NCI-H128 (cell line): Measurements from ENCODE around the gene NIPAL3.
A peak's percentile ranks its signal among the peaks of the same experiment; 100 is the strongest.

ENCODE experiments used
- DNase-seq: peaks from one replicate; lab custom pipeline; 2025; ENCODE audit not compliant: unreplicated experiment; lab: John Stamatoyannopoulos, UW

NIPAL3 gene

DNA sequence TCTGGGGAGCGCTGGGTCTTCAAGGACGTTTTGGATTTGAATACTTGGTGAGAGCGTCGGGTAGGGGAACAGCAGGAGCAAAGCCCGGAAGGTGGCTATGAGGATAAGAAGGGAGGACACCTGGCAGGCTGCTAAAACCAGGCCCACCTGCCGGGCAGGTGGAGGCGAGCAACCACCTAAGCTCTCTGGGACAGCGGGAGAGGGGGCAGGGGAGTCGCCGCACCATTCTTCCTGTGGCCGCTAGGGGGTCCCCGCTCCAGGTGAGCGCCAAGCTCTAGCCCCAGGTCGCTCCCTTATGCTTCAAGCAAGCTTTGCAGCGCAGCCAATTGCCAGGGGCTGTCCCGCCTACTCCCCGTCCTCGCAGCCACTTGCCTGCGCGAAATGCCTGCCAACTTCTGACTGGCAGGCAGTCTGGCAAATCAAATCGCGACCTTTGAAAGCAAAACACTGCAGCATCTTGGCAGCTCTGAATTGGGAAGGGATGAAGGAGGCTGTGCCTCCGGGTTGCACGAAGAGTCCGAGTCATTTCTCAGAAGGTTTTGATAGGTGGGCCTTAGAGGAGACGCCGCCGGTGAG lies at the start of gene NIPAL3:
Gene NIPAL3 (plus strand): TSS at position 469 of the 576 bp plus-strand sequence. CDS start 3,746 bp downstream, outside the sequence.
- peak; percentile 100 for DNase-seq

DNA sequence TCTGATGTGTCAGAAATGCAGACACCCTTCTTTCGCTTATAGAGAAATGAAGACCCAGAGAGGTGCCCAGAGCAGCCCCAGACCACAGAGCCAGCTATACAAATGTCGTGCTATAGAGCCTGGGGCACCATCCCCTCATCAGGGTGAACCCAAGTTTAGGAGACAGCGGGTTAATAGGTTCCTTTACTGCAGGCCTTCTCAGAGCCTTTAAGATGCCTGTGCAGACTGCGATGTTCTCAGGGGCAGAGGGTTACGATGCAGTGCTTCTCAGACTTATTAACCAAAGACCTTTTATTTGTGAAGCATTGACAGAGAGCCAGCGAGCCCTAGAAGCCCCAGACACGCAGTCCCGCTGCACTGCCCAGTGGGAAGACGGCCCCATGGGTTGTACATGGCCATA lies 48.9 kb upstream of the NIPAL3 start:
- DNase-seq = no peak

DNA sequence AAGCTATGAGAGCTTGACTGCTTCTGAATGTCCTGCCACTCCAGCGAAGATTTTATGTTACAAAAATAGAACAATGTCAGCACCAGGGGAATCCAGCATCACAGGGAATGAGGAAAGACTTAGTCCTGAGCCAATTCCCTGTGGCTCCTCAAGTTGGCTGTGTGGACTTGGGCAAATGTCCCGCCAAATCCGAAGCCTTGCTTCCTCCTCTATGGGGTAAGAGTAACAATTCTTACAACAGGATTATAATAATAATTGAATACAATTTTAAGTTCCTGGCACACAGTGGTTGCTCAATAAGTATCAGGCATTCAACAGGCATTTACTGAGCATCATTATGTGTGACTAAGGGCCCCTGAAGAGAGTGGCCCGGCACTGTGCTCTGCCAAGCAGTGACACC lies 46.4 kb upstream of the NIPAL3 start:
- no peak for DNase-seq

DNA sequence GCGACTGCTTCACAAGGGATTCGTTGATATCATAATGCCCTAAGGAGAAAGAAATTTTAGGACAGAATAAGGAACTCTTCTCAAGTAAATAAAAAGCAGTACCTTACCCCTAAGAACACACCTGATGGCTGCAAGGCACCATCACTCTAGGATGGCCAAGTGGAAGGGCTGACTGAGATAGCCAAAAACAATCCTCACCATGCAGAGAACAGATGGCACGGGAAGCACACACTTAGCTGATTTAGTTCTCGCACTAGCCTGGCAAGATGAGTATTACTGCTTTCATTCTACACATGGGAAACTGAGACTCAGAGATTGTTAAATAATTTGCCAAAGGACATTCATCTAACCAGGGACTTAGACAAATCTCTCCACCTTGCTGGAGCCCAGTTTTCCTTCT lies 45.8 kb upstream of the NIPAL3 start:
- no peak for DNase-seq

DNA sequence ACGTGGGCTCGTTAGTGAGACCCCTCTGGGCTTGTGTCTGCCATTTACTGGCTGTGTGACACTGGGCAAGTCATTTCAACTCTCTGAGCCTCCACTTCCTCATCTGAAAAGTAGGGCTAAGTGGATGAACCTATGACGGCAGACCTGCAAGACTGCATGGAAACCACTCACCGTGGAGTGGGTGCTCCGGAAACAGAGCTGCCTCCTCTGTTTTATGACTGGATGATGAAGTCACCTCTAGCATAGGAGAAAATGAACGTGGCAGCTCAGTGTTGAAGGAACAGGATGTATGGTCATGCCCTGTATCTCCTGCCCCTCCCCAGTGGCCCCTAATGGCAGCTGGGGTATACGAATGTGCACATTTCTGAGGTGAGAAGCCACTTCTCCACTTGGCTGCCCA lies 42.6 kb upstream of the NIPAL3 start:
- DNase-seq = no peak

DNA sequence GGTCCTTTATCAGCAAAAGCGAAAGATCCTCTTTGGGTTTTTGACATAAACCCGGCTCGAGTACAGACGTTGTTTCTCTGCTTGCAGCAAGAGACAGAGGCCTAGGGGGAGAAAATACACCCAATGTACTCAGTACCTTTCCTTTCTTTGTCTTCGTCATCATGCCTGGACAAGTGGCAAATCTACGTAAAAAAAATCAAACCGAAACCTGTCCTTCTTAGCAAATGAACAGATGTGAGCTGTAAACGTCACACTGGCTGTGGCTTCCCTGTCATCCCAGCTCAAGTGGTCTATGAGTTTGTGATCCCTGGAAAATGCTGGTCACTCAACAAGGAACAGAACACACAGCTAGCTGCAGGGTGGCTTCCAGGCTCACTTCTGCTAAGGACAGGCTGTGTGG lies 41.9 kb upstream of the NIPAL3 start:
- DNase-seq = no peak

DNA sequence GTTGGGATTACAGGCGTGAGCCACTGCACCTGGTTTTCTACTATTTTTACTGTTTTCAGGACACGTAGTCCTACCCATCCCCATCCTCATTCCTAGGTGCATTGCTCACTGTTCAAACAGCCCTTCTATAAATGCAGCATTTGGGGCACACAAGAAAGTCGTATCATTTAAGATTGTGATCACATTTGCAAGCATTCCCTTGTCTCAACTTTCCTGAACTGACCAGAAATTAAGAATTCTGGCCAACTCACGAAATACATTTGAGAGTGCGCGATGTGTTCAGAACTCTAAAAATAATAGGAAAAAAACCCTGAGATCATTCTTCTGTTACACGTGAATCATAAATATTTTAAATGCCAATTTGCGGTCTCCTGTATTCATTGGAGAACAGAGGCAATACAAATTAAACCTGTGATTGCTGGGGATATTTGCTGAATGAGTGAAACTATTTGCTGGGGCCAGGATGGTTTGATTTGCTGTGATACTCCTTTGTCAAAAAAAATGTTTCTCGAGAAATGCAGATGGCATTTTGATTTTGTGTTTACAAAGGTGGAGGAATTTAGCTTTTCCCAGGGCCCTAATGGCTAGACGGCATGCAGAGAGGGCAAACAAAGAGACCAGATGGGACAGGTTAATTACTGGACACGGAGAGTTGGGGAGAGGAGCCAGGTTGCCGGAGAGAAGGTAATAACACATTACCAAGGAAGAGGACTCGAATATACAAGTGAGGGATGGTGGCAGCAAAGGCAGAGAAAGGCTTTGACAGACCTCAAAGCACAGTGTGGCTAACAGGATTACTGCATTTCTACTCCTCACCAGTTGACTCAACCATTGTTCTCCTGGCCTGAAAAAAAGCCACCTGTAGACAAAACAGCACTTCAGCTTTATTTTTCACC lies 40.5 kb upstream of the NIPAL3 start:
- DNase-seq = peak; percentile 7

DNA sequence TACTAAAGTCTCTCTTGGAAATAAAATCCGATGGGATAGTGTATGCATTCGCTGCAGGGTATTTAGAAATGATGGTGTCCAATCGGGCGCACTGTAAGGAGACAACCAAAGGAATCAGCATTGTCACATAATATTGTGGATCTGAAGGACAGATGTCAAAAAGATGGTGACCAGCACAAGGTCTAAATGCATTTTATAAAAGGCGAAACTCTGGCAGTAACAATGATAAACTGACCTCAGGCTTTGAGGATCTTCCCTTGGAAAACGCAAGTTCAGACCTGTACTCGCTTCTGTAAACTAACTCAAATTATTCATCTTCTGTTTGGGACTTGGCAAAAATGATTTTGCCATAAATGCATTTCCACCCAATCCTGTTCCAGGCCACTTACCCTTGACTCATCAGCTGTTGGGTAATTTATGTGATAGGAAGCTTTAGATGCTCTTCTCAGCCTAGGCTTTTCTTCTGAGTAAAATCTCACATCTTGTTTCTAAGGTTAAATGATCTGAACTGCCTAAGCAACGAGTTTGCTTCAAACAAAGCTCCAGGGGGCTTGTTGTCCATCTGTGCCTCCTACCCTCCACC lies 35.8 kb upstream of the NIPAL3 start:
- no peak for DNase-seq

DNA sequence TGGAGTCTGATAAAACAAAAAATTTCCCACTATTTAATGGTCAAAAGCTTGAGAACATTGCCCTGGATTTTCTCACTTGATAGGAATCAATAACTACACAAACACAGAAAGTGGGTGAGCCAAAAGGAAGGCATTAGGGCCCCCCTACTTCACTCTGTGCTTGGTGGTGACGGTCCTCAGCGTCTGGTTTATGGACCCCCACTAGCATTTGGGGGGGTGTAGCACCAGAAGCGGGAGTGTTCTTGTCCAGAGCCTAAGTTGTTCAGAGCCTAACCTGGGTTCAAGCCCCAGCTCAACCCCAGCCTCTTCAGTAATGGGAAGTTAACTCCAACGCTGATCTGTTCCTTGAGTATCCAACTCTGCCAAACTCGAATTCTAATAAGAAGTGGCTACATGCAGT lies 35.1 kb upstream of the NIPAL3 start:
- DNase-seq = no peak

DNA sequence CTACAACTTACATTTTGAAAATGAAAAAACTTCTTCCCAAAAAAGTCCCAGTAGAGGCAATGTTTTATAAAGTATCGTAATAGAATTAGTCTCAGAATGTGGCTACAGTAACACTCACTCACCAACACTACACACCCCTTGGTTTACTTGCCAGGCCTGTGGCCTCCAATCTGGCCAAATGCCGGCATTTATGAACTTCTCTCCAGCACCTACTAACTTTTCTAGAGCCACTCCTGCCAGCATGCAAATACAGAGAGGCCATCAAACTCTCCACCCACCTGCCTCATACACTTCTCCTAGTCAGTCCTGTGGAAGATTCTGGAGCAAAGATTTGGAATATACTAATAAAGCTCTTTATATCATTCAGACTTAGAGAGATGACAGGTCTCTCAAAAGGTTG lies 34.3 kb upstream of the NIPAL3 start:
- no peak for DNase-seq

DNA sequence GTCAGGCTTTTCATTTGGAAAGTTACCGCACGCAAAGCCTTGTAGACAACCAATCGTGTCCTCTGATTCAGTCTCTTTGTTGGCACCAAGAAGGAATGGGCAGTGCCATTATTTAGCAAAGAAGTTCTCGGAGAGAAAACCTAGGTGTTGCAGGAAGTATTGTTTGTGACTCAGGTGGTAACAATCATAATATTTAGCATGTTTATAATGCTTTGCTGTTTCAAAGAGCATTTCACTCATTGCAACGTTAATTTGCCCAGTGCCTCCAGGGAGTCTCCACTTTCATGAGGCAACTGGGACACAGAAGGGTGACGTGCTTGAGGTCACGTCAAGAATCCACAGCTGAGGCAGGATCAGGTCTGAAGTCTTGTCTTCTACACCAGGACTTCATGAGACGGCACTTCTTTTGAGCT lies 33.4 kb upstream of the NIPAL3 start:
- no peak for DNase-seq

DNA sequence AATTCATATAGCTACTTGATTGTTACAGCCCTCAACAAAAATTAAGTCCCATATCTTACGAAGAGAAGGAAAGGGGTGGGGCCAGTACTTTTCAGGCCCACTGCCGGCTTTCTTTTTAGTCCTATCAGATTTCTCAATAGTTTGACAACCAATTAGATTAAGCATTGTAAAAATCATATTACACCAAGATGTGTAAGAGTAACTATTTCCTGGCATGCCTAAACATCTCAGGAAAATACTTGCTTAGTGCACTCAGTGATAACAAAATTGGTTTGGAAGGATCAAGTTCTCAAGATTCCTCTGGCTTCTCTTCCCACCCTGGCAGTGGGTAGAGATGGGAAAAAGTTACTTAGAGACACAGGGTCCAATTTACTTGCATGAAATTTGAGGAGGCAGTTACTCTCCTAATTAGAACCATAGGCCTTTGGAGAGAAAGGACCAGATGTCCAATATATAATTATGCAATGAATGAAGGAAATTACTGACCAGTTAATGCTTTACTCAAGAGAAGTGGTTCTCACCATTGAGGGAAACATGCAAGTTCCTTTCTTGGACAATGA lies 32.1 kb upstream of the NIPAL3 start:
- DNase-seq = no peak

DNA sequence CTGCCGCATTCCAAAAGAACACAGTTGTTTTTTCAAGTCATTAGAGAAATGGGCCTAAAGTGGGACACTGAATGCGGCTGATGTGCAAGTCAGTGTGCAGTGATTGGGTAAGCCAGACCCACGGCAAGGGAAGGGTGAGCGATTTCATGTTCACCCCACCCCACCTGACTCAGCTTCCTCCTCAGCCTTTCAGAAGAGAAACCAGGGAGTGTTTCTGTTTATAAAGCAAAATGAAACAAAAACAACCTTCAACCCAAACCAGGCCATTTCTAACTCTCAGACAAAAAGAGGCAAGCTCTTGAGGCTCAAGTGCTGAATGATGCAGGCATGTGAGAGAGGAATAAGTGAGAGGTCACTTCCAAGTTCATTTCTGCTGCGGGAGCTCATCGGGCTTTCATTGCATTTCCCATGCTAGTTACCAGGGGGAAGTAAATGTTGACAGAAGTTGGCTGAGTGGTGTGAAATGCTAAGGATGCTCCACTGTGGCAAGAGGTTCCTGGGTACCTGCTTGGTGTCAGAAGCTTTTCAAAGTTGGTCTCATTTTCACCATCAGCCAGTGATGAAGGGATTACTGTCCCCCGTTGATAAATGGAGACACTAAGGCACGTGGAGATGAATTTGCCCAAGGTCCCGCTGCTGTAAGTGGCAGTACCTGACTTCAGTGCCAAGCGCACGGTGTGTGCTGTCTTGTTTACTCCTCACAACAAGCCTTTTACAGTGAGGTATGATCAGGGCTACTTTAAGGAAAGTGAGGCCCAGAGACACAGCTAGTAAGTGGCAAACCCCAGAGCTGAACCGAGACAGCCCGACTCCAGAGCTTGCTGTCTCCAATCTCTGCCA lies 31.1 kb upstream of the NIPAL3 start:
- DNase-seq = no peak

DNA sequence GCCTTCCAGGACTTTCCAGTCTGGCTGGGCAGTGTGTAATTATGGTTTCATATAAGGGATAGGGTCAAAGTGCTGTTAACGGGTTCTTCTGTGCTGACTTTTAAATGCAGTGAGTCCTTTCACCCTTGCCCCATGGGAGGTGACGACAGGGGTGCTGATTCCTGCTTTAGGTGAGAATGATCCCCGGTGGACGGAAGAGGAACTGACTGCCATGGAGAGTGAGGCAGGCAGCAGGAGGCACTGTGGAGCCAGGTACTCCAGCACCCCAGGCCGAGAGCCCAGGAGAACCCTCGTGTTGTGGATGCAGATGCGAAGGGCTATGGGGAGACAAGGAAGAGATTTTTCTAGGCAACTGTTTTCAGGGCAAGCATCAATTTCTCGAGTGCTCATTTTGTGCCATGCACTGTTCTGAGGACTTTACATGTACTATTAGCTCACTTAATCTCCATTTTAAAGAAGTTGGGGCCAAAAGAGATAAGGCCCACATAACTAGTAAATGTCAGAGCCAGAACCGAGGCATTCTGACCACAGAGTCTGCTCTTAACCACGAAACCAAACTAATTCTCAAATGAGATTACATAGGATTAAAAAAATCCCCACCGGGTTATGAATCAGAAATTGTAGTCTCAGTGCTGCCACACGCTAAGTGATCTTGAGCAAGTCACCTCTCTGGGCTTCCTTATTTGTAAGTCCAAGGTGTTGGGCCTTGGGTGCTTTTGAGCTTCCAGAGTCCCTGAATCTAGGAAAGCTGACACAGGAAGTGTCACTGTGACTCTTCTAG lies 30.3 kb upstream of the NIPAL3 start:
- DNase-seq = no peak

DNA sequence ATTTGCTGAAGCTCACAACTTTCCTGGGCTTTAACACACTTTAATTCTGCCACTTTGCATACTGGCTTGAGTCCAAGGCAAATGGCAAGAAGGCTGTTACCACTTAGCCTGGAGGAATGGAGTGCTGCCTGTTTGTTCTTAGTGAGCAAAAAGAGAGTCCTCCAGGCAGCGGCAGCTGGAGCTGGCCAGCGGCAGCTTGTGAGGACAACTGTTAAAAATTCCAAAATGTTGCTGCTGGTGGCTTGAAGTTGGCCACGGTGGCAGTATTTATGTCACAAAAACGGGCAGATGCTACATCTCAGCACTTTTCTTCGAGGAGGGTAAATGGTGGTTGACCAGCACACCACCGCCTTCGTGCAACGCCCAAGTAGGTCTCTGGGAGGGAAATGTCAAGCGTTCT lies 29.4 kb upstream of the NIPAL3 start:
- no peak for DNase-seq

DNA sequence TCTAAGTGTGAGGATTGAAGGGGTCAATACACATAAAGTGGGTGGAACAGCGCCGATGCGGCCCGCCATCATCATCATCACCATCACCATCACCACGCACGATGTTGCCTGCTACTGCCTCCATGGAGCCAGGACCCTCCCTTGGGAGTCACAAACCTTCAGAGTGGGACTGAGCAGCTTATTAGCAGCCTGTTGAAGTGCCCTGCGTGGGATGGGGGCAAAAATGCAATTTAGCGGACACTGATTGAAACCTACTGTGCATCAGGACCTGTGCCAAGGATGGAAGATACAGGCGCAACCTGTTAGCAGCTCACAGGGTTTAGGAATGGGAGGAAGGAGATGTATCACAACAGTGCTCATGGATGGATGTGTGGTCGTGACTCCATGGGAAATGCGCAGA lies 28.7 kb upstream of the NIPAL3 start:
- DNase-seq = no peak

DNA sequence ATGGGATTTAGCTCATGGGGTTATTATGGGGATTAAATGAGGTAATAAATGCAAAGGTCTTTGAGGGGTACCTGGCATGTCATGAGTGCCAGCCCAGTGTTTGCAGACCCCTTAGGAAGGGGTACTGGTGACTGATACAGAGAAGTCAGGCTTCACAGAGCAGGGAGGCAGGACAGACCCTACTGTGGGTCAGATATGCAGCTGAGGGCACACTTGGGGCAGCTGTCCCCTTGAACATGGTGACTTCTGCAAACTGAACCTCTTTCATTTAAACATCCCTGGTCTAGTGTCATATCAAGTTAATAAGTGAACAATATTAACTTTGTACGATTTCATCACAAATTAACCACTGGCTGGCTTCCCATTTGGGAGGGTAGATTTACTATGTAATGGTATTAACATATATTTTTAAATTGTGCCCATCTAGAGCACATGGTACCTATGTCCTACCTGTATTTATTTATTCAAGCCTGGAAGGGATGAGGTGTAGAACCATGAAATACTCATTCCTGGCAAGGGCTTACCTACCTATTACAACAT lies 27.9 kb upstream of the NIPAL3 start:
- DNase-seq = no peak

DNA sequence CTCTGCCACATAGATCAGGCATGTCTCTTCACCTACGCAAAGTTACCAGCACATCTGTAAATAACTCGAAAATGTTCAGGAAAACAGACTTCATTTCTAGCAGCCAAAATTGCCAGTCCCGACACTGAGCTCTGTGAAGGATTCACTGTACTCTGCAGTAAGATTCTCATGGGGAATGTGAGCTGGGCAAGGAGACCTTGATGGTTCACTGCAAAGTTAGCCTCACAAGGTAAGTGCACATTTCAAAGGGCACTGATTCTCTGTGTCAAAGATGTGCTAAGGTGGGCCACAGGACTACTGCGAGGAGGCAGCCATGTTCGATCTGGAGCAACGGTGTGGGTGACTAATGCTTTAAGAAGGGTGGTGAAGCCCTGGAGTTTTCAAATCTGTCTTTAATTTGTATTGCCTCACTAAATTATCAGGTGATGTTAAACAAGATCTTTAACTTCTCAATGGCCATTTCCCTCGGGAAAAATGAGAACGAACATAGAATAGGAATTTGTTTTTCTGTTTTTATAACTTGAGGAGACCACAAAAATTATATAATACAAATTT lies 27.2 kb upstream of the NIPAL3 start:
- DNase-seq = no peak

DNA sequence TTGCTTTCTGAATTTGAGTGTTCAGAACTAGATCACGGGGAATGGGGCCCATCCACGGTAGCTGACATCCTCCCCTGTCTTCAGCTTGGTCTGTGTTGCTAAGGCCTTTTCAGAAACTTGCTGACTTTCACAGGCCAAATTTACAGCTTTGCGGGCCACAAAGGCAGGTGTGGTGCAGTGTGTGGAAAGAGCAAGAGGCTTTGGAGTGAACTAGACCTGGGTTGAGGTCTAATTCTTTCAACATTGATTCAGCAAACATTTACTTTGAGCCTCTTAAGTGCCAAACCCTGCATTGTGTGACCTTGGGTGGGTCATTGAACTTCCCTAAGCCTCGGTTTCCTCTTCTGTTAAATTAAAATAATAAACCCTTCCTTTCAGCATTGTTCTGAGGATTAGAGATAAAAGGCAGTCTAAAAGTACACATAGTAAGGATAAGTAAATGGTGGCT lies 26.3 kb upstream of the NIPAL3 start:
- no peak for DNase-seq
